Adrenal gland (tissue), 12 donors: Measurements from ENCODE around the gene RNF180. TPM values are rescaled to one million over a fixed set of nuclear protein-coding genes. Genes with fewer than 3 reads are reported as not detected.
A peak's percentile ranks its signal among the peaks of the same experiment; 100 is the strongest.

ENCODE experiments used
- DNase-seq, 7 donors: peaks; one replicate each; pipeline ENCODE4 v3.0.0-alpha.2; 2019 to 2020
- H3K27ac ChIP-seq, 5 donors: fragments of 200-600 bp; sonication (generic) in 4 of 5; 1 replicate in 3 of 5; 2 replicates in 2 of 5; pipeline versions ENCODE4 v1.5.1 to v1.8.0; 2016 to 2020; ENCODE audit warnings: mild to moderate bottlenecking in 1 of 5
- H3K27me3 ChIP-seq: fragments of 200-600 bp; 2 replicates; pipeline ENCODE4 v1.8.0; 2021
- H3K36me3 ChIP-seq, 2 donors: fragments of 200-600 bp; replicated peaks in 1 of 2; 1 replicate in 1 of 2; 2 replicates in 1 of 2; pipeline versions ENCODE4 v1.5.1 to v1.8.0; 2018 to 2022
- H3K4me1 ChIP-seq, 2 donors: fragments of 200-600 bp; replicated peaks in 1 of 2; 1 replicate in 1 of 2; 2 replicates in 1 of 2; pipeline versions ENCODE4 v1.5.1 to v1.8.0; 2018 to 2021
- H3K4me3 ChIP-seq, 4 donors: fragments of 200-600 bp; sonication (generic) in 3 of 4; one replicate each; pipeline ENCODE4 v1.5.1; 2016 to 2018
- H3K9me3 ChIP-seq, 3 donors: fragments of 200-600 bp; sonication (generic) in 1 of 3; replicated peaks in 1 of 3; 1 replicate in 2 of 3; 2 replicates in 1 of 3; pipeline versions ENCODE4 v1.5.1 to v1.8.0; 2016 to 2021
- POLR2A ChIP-seq, 2 donors: fragments of 450-650 bp; IDR thresholded peaks; one replicate each; pipeline ENCODE4 v1.6.1; 2017; ENCODE audit warnings: antibody characterized with exemption in 2 of 2, mild to moderate bottlenecking in 2 of 2, moderate library complexity in 1 of 2
- WGBS, 4 donors: extraction: QIAGEN DNeasy Blood & Tissue Kit in 2 of 4; methylation state at CpG; one replicate each; pipeline versions ENCODE4 v1.1.5 to v1.1.7; 2013 to 2017; 5-methylcytosine and 5-hydroxymethylcytosine counted together
- intact Hi-C, 2 donors: fragments of 100-400 bp; cut with DNase I; formaldehyde crosslinking; loops; one replicate each; pipeline versions ENCODE4 v1.14.1 to v1.15.0; 2022 to 2023
- polyA plus RNA-seq, 3 donors: library from polyadenylated mRNA; stranded (reverse); fragments of 200-250 nt in 2 of 3; fragments of 350-450 nt in 1 of 3; fragmentation: Illumina TruSeq in 1 of 3; extraction: RNeasy Lipid Tissue Mini Kit (QIAGEN cat#74804) in 1 of 3; gene quantifications; one replicate each; pipeline ENCODE4 v1.2.3, GENCODE V29; 2013 to 2014
- total RNA-seq, 9 donors: library from RNA; depleted of rRNA in 4 of 9; stranded (reverse); fragments of >200 nt in 4 of 9; fragments of 120-200 nt in 1 of 9; fragmentation: NEBNext Ultra II Directional in 1 of 9; extraction: Animal tissue kit (Norgen Biotek cat#: 25700) in 1 of 9; gene quantifications; one replicate each; pipeline versions ENCODE4 v1.1.0 to v1.2.4, GENCODE V29; 2013 to 2023
- TF ChIP-seq, protein P1 (sequence below), 6 experiments: fragments of 450-650 bp in 4 of 6; fragments of 200-600 bp in 2 of 6; sonication (generic) in 1 of 6; IDR thresholded peaks; 1 replicate in 5 of 6; 2 replicates in 1 of 6; pipeline versions ENCODE4 v1.5.1 to v1.8.0; 2016 to 2021; ENCODE audit warnings: antibody characterized with exemption in 6 of 6, mild to moderate bottlenecking in 2 of 6, moderate library complexity in 1 of 6
- donor health status: healthy with polysubstance abuse.
- donor health status: Bipolar disorder and iron deficiency.
- donor health status: DM: yes; HTN: yes; CAD: no.
- donor health status: DM: no; HTN: no; CAD: no.
- donor health status: DM: no; HTN: no; CAD: no.
- donor health status: DM: yes; HTN: yes; CAD: no.

The RNF180 gene
- total and polyA plus RNA-seq, 12 donors, result 1.5 to 21.7 (median 9.2) TPM

DNA sequence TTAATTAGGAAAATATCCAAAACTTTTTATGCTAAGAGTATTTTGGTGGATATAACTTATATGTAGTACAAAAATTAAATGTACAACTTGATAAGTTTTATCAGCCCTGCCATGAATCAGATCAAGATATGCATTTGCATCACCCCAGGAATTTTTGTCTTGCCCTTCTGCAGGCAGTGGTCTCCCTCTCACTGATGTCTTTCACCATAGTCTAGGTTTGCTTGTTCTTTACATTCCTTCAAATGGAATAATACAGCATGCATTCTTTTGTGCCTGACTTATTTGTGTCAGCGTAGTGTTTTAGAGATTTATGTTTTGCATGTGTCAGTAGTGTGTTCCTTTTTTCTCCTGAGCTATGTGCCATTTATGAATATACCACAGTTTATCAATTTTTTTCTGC lies 36.4 kb downstream of the RNF180 start:
- no peaks in the 10 kb centered on the region for H3K36me3 ChIP-seq
- H3K27ac ChIP-seq, result no peak overlapping the region
- no peak for DNase-seq
- intact Hi-C loops, result no loop called here
- WGBS, 4 donors, result 86 to 95% (median 93%) methylated on average over 1 of the region's 1 CpG
- no peaks in the 10 kb centered on the region for H3K4me1 ChIP-seq
- TF ChIP-seq, protein P1, sequence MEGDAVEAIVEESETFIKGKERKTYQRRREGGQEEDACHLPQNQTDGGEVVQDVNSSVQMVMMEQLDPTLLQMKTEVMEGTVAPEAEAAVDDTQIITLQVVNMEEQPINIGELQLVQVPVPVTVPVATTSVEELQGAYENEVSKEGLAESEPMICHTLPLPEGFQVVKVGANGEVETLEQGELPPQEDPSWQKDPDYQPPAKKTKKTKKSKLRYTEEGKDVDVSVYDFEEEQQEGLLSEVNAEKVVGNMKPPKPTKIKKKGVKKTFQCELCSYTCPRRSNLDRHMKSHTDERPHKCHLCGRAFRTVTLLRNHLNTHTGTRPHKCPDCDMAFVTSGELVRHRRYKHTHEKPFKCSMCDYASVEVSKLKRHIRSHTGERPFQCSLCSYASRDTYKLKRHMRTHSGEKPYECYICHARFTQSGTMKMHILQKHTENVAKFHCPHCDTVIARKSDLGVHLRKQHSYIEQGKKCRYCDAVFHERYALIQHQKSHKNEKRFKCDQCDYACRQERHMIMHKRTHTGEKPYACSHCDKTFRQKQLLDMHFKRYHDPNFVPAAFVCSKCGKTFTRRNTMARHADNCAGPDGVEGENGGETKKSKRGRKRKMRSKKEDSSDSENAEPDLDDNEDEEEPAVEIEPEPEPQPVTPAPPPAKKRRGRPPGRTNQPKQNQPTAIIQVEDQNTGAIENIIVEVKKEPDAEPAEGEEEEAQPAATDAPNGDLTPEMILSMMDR (IDR thresholded peaks at IDR 0.05), result no peak
- TF ChIP-seq POLR2A (IDR thresholded peaks at IDR 0.05), result no peak
- H3K27me3 ChIP-seq, result no peaks in the 10 kb centered on the region
- no peak overlapping the region for H3K4me3 ChIP-seq
- no peaks in the 10 kb centered on the region for H3K9me3 ChIP-seq

DNA sequence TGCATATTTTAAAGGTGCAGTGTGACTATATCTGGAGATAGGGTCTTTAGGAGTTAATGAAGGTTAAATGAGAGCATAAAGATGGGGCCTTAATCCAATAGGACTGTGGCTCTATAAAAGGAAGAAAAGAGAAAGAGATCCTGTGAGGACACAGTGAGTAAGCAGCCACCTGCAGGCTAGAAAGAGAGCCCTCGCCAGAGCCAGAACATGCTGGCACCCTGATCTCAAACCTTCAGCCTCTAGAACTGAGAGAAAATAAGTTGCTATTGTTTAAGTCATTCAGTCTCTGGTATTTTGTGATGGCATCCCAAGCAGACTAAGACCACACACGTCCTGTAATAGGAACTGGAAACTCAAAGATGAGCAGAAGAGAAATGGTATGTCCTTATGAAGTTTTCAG lies 41.0 kb downstream of the RNF180 start:
- TF ChIP-seq POLR2A (IDR thresholded peaks at IDR 0.05), result no peak
- TF ChIP-seq, protein P1 (IDR thresholded peaks at IDR 0.05), result no peak
- Histone ChIP-seq H3K9me3 (no peaks in the 10 kb centered on the region), H3K27ac (no peak overlapping the region), H3K27me3 (no peaks in the 10 kb centered on the region), H3K4me1 (no peaks in the 10 kb centered on the region), H3K4me3 (no peak overlapping the region), H3K36me3 (no peaks in the 10 kb centered on the region)
- DNase-seq, result no peak
- intact Hi-C loops, result loop anchor here (2.0 kb wide), 1 partner anchor 58 kb away; no protein-coding TSS in a partner anchor
- WGBS, 4 donors, result 82 to 87% (median 84%) methylated on average over 2 of the region's 2 CpGs

DNA sequence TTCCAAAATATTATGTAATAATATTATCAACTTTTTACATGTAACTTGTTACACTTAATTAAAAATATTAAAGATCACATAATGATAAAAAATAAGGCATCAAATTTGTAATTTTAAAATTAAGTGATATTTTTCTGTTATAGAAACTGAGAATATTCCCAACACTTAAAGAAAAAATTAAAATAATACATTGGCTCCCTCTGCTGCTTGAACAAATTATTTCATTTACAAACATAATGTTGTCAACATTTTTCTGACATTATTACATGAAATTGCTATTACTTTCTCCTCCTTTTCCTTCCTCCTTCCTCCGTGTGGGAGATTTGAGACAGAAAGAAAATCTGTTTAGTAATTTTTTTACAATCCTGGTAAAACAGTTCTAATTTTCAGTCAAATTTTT lies 42.3 kb downstream of the RNF180 start:
- 22 to 40% (median 29%) methylated on average over 1 of the region's 1 CpG for WGBS, 4 donors
- no peak overlapping the region for H3K4me3 ChIP-seq
- no peaks in the 10 kb centered on the region for H3K36me3 ChIP-seq
- intact Hi-C loops, result loop anchor here (2.0 kb wide), 1 partner anchor 59 kb away; no protein-coding TSS in a partner anchor
- no peak for DNase-seq
- H3K27me3 ChIP-seq, result no peaks in the 10 kb centered on the region
- no peaks in the 10 kb centered on the region for H3K9me3 ChIP-seq
- no peak overlapping the region for H3K27ac ChIP-seq
- no peaks in the 10 kb centered on the region for H3K4me1 ChIP-seq
- TF ChIP-seq, protein P1 (IDR thresholded peaks at IDR 0.05), result peak; percentile 8 to 63 (median 44)
- no peak for TF ChIP-seq POLR2A (IDR thresholded peaks at IDR 0.05)

DNA sequence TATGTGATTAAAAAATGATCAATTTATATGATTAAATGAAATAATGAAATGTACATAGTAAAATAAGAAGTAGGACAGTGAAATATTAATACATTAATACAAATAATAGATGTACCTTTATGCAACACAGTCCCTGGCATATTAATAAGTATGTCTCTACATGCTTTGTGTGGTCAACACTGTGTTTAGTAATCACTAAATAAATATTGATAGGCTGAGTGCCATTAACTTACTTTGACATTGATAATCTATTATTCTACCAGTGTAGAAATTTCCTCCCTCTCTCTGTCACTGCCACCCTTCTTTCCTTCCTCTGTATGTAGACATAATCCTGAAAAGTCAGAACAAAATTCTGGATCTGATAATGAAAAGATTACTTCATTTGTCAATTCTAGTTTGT lies 43.7 kb downstream of the RNF180 start:
- intact Hi-C loops, result no loop called here
- DNase-seq, result no peak

More for the DNA sequence above, 43.7 kb downstream of the RNF180 start:
- Histone ChIP-seq H3K36me3 (no peaks in the 10 kb centered on the region), H3K9me3 (no peaks in the 10 kb centered on the region), H3K27ac (no peak overlapping the region), H3K4me1 (no peaks in the 10 kb centered on the region), H3K4me3 (no peak overlapping the region), H3K27me3 (no peaks in the 10 kb centered on the region)
- TF ChIP-seq, protein P1 (IDR thresholded peaks at IDR 0.05), result no peak
- no peak for TF ChIP-seq POLR2A (IDR thresholded peaks at IDR 0.05)
